ENCODE measurements around the gene FBXL16.
"Not testable (repeated sequence)": the region's sequence is repeated elsewhere in the genome, so short reads cannot be mapped to it uniquely, and the experiment has no call there.

The FBXL16 gene, protein sequence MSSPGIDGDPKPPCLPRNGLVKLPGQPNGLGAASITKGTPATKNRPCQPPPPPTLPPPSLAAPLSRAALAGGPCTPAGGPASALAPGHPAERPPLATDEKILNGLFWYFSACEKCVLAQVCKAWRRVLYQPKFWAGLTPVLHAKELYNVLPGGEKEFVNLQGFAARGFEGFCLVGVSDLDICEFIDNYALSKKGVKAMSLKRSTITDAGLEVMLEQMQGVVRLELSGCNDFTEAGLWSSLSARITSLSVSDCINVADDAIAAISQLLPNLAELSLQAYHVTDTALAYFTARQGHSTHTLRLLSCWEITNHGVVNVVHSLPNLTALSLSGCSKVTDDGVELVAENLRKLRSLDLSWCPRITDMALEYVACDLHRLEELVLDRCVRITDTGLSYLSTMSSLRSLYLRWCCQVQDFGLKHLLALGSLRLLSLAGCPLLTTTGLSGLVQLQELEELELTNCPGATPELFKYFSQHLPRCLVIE

DNA sequence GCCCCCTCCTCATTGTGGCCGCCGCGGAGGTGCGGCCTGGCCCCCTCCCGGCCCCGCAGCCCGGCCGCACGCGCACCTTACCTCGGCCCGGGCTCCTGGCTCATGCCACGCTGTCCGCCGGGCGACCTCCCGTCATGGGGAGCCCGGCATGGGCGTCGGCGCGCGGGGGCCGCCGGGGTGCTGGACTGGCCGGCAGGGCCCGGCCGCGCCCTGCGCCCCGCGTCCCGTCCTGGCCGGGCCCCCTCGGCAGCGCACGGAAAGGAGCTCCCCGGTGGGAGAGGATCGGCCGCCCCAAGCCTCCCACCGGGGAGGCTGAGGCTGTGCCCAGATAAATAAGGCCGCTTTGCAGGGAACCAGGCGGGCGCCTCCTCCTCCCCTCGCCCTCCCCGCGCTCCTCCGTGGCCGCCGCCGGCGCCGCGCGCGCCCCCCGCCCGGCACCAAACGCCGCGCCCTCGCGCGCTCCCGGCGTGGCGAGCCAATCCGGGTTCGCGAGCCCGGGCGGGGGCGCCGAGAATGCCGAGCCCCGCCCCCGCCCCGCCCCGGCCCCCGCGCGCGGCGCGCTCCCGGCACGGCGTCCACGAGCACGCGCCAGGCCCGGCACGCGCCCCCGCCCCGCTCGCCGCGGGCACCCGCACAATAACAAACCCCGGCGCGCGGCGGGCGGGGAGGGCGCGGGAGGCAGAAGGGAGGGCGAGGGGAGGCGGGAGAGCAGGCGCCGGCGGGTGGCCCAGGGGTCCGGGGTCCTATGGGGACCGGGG is at the start of gene FBXL16:
Gene FBXL16 (minus strand): TSS at position 371 of the 758 bp plus-strand sequence. CDS start 8,396 bp downstream, outside the sequence.
- in situ Hi-C loops (cut with MboI; ENCODE audit: low sequenced_read_pairs) = no loop called here

DNA sequence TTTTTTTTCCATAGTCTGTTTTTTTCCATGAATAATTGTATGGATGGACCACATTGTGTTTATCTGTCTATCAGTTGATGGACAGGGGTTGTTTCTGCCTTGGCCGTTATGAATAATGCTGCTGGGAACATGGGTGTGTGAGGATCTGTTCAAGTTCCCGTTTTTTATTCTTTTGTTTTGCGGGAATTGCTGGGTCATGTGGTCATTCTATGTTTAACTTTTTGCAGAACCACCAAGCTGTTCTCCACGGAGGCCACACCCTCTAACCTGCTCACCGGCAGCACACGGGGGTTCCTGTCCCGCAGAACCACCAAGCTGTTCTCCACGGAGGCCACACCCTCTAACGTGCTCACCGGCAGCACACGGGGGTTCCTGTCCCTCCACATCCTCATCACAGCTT is 49.1 kb upstream of the FBXL16 start:
- in situ Hi-C loops (cut with MboI; ENCODE audit: low sequenced_read_pairs) = no loop called here

DNA sequence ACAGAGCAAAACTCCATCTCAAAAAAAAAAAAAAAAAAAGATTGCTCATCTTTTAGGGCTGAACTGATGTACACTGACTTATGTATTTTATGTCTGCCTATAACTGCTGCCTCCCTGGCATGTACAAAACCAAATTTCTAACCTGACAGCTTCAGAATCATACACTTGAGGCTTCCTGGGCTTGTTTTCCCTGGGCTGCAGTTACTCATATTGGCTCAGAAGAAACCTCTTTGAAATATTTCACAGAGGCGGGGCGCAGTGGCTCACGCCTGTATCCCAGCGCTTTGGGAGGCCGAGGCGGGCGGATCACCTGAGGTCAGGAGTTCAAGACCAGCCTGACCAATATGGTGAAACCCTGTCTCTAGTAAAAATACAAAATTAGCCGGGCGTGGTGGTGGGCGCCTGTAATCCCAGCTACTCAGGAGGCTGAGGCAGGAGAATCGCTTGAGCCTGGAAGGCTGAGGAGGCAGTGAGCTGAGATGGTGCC is 48.6 kb upstream of the FBXL16 start:
- in situ Hi-C loops (cut with MboI; ENCODE audit: low sequenced_read_pairs) = not testable (repeated sequence)

DNA sequence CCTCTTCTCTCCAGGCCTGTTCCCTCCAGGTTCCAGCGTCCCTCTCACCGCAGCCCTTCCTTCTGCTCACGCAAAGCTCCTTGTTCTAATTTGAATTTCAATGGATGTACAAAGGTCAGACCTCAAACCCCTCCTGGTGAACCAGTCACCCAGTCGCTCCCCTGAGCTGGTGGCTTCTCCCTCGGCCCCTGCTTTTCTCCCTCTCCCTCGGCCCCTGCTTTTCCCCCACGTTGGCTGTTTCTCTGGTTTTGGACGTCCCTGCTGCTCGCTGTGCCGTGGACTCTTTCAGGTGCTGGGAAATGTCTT is 46.4 kb upstream of the FBXL16 start:
- in situ Hi-C loops (cut with MboI; ENCODE audit: low sequenced_read_pairs) = no loop called here

DNA sequence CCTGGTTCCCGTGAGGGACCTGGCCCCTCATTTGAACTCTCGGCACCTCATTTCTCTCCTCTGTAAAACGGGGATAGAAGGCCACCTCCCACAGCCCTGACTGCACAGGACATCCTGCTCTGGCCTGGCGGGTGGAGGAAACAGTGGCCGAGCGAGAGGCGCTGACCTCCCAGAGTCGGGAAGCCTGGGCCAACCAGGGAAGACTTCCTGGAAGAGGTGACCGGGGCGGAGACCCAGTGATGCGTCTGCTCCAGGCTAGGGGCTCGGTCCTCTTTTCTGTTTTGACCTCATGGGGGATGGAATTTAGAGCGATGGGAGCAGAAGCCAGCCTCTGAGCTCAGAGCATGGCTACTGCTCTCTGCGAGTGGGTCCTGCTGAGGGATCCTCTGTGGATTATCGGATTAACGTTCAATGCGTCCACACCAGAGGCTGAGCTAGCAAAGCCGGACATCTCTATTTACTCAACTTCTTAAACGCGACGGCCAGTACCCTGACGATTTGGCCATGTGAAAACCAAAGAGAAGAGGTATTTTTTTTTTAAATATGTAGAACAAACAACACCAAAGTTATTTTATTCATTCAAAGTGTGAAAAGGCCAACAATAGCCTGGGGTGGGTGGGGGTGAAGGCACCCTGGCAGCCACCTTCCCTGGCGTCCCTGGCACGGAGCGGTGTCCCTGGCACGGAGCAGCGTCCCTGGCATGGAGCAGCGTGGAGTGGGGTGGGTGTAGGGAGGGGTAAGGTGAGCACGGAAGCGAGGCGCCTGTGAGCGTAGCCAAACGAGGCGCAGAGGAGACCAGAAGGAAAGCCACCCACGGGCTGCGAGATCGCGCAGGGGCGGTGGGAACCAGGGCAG is 45.8 kb upstream of the FBXL16 start:
- in situ Hi-C loops (cut with MboI; ENCODE audit: low sequenced_read_pairs) = no loop called here

DNA sequence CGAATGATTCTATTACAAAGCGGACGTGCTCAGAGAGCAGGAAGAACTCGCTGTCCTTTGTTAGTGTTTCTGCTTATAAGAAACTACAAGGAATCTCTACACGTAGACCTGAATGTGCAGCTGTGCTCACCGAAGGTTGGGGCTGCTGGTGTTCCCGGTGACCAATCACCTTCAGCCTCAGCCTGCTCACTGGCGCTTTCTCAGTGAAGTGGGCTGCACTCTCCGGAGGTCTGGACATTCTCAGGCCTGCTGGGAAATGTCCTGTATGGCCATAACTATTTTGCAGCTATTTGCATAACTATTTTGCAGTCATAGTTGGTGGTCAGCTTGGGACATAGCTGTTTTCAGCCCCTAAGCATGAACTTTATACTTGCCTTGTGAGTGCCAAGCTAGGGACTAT is 44.9 kb upstream of the FBXL16 start:
- in situ Hi-C loops (cut with MboI; ENCODE audit: low sequenced_read_pairs) = no loop called here

DNA sequence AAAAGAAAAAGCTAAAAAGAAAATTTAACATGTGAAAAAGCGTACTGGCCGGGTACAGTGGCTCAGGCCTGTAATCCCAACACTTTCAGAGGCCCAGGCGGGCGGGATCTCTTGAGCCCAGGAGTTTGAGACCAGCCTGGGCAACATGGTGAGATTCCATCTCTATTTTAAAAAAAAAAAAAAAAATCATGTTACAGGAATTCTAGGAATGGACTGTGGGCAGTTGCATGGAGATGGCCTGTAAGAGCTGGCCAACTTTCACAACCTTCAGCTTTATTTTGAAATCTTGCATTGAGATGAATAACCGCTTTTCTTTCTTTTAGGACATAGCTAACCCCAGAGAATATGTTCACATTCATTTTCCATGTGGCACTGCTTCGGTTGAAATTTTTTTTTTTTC is 43.4 kb upstream of the FBXL16 start:
- in situ Hi-C loops (cut with MboI; ENCODE audit: low sequenced_read_pairs) = no loop called here

DNA sequence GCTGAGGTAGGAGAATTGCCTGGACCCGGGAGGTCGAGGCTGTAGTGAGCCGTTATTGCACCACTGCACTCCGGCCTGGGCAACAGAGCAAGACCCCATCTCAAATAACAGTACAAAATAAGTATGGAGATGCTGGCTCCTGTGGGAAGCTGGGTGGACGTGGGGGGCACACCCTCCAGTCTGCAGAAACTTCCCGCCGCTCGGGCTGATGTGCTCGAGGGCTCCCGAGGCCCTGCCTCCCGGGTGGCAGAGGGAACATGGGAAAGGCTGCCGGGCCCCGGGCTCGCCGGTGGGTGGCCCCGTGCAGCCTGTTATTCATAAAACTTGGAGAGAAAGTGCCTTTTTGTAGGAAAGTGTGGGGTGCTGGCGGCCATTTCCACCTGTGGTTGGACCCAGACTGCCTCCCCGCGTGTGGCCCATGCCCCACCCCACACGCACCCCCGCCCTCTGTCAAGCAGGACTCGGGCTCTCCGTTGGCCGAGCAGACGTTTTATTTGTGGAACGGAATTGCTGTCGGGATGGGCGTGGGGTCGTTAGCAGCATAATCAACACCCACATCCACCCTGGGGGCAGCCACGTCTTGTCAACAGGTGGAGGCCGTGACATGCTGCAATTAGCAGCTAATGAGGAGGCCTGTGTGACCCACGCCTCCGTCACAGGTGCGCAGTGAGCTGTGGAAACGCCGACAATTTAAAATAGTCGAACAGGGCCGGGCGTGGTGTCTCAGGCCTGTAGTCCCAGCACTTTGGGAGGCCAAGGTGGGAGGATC is 42.6 kb upstream of the FBXL16 start:
- in situ Hi-C loops (cut with MboI; ENCODE audit: low sequenced_read_pairs) = no loop called here

DNA sequence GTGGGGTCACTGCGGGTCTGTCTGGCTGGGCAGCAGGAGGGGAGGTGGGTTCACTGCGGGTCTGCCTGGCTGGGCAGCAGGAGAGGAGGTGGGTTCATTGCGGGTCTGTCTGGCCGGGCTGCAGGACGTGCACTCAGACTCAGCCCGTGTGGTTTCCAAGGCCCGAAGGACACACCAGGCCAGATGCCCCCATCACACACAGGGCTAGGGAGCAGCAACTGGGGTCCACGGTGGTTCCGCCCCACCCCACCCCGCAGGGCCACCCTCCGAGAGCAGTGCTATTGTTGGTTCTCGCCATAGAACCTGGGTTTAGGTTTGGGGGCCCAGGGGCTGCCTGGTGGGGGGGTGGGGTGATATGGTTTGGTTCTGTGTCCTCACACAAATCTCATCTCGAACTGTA is 41.0 kb upstream of the FBXL16 start:
- in situ Hi-C loops (cut with MboI; ENCODE audit: low sequenced_read_pairs) = no loop called here

DNA sequence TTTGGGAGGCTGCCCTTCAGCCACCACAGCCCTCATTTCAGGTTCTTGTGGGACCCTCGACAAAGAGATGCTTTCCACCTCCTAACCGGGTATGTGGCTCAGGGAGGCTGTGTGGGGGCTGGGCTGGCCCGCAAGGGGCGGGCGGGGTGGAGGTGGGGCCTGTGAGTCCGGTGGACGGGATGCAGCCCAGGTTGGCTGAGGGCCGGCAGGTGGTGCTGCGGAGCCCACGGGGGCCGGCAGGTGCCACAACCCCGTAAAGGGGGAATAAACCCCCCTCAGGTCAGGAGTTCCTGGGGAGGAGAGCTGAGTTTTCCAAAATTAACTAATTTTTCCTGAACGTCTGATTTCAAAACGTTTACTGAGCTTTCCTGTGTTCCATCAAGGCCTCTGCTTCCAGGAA is 40.1 kb upstream of the FBXL16 start:
- in situ Hi-C loops (cut with MboI; ENCODE audit: low sequenced_read_pairs) = no loop called here

DNA sequence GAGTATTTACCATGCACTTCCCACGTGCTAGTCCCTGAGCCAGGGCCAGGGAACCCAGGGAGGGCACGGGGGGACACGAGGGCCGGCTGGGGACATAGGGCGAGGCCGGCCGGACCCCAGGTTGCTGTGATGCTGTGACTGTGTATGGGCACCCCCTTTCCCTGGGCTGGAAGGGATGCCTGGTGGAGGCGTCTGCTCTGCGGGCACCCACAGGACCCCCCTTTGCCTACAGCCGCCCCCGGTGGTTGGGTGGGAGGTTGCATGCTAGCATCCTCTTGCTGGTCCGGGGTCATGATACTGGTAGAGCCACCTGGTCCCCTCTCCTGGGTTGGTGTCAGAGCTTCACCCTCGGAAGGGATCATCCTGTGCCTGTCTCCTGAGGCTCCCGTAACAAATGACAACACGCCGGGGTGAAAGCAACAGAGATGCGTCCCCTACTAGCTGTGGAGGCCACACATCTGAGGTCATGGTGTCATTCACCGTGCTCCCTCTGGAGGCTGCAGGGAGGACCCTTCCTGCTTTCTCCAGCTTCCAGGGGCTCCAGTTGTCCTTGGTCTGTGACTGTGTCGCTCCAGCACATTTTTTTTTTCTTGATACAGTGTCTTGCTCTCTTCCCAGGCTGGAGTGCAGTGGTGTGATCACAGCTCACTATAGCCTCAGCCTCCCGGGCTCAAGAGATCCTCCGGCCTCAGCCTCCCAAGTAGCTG is 38.3 kb upstream of the FBXL16 start:
- in situ Hi-C loops (cut with MboI; ENCODE audit: low sequenced_read_pairs) = no loop called here

DNA sequence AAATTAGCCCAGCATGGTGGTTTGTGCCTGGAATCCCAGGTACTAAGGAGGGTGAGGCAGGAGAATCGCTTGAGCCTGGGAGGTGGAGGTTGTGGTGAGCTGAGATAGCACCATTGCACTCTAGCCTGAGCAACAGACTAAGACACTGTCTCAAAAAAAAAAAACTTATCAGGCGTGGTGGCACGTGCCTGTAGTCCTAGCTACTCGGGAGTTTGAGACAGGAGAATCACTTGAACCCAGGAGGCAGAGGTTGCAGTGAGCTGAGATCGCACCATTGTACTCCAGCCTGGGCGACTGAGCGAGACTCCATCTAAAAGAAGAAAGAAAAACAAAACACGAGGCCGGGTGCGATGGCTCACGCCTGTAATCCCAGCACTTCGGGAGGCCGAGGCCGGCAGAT is 37.3 kb upstream of the FBXL16 start:
- in situ Hi-C loops (cut with MboI; ENCODE audit: low sequenced_read_pairs) = not testable (repeated sequence)

DNA sequence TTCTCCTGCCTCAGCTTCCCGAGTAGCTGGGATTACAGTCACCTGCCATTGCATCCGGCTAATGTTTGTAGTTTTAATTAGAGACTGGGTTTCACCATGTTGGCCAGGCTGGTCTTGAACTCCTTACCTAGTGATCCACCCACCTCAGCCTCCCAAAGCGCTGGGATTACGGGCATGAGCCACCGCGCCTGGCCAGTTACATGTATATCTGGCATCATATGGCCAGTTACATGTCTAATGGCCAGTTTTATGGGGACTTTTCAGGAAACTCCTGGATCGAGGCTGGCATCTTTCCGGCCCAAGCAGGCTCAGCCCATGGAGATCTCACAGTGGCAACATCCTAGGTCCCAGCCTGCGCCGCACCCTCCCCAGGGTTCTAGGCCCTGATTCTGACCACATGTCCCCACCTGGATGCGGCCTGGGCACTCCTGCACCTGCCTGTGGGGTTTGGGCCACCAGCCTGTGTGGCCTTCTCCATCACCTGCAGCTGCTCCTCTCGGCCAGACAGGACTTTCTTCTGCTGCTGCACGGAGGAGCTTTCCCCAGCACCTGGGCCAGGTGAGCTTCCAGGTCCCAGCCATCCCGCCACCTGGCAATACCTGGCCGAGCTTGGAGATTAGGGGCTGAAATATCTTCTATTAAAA is 36.5 kb upstream of the FBXL16 start:
- in situ Hi-C loops (cut with MboI; ENCODE audit: low sequenced_read_pairs) = no loop called here

DNA sequence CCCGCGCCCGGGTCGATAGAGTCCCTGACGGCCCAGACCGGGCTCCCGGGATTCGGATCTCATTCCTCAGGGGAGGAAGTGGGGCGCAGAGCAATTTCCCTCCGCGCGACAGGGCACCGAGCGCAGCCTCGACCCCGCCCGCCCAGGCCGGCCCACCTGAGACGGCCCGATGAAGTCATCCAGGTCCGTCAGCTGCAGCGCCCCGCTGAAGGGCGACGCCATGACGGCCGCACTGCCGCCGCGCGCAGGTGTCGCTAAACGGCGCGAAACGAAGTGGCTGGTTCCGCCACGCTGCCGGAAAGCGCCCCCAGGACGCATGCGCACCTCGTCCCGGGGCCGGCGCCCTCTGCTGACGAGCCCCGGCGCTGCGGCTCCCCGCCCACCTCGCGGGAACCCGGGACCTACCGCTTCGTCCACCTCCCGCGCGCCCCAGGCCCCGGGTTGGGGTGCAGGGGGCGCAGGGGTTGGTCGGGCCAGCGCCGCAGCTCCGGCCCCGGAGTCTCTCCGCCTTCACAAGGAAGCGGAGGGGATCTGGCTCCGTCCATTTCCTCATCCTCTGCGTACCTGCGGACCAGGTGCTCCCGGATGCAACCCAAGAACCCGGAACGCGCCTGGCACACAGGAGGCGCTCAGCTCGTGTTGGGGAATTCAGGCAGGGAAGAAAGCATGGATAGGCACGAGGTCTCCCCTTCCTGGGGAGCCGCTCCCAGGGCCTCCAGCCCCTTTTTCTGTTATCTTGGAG is 35.3 kb upstream of the FBXL16 start, which contains the start of gene CIAO3:
Gene CIAO3 (minus strand): TSS at position 234 of the 742 bp plus-strand sequence. CDS start 12 bp downstream, at position 222.
- in situ Hi-C loops (cut with MboI; ENCODE audit: low sequenced_read_pairs) = no loop called here

DNA sequence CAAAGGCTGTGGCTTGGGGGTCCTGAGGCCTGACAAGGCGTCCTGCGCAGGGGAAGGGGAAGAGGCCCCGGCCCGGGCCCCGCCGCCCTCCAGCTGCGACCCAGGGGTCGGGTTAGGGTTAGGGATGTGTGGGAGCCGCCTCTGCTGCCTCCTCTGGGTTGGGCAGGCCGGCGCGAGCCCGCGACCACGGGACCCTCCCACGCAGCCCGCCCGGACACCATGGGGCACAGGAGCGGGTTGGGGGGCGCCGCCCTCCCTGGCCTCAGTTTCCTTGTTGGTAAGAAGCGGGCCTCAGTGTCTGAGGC is 34.8 kb upstream of the FBXL16 start:
- in situ Hi-C loops (cut with MboI; ENCODE audit: low sequenced_read_pairs) = no loop called here

DNA sequence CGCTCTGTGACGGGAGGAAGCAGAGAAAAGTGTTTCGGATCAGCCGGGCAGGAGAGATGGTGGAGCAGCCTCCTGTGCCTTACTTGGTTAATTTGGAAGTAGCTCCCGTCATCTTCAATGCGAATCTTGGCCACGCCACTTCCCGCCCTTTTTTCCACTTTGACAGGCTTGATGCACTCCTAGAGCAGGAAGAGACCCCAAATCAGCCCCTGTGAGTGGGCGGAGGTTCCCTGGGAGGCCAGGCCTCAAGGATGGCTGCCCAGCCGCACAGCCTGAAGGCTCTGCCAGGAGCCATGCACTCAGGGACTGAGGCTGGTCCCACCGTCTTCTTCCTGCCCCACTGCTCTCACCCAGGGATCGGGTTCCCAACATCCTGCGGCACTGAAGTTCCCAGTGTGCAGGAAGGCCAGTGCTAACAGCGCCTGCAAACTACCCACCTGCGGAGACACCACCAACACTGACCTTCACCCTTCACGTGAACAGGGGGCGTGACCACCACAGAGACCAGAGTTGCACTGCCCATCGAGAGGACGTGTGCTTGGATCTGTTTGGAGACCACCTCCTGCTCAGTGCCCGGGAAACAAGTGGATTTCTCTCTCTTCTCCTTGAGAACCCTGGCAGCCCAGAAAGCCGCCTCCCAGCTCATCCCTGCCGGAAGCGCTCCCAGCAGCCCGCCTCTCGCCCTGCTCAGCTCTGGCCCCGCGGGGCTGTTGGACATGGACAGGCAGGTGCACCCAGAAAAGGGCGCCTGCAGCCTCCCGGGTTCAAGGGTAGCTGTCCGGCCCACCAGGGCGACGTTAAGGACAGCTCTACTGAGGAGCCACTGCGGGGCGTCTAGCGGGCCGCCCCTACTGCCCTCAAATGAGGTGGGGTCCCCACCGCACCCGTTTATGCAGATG is 34.2 kb upstream of the FBXL16 start:
- in situ Hi-C loops (cut with MboI; ENCODE audit: low sequenced_read_pairs) = no loop called here

DNA sequence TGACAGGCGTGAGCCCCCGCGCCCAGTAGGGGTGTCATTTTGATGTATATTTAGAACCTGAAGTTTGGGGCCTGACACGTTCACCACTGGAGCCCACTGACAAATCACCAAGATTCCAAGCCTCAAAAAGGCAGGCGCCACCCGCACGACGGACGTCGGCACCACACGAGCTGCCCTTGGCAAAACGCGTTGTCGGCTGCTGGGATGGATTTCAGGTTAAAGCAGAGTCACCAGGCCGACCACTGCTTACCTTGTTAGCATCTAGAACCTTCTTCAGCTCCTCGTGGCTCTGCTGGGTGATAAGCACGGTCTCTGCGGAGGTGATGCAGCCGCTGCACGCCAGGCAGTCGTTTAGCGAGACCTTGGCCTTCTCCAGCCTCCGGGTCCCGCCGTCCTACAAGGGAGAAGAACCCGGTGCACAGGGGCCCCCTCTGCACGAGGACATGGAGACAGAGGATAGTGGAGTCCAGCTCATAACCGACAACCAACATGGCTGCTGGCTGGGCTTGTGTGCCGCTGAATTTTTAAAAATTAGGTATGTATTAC is 31.4 kb upstream of the FBXL16 start:
- in situ Hi-C loops (cut with MboI; ENCODE audit: low sequenced_read_pairs) = no loop called here
